ENCODE measurements around the gene AP5B1.

Gene AP5B1

DNA sequence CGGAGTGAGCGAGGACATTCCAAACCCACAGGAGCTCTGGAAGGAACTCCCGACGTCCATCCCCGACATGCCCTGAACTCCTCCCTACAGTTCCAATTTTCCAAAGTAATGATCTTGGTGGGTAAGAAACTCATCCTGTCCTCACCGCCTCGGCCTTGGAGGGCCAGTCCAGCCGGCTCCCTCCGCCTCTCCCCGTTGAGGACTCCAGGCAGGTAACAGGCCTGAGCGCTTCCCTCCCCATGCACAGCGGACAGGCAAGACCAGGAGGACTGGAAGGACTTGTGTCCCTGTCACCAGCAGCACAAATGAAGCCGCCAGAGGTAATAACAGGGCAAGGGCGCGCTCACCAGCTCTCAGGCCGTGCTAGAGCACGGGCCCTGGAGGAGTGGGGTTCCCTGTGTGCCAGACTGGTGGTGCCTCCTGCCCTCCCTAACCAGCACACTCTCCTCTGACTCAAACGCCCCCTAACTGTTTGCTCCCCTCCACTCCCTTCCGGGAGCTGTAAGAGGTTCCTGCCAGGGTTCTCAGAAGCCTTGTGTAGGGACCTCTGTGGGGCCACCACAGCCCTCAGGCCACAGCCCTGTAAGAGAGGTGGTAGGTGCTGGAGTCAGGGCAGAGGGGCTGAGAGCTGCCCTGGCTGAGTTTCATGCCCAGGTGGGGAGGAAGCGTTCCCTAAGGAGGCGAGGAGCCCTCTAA, 23.2 kb upstream of the AP5B1 start:
- in situ Hi-C loops (cut with HindIII; ENCODE audit: low sequenced_read_pairs) = no loop called here

GRCh38 chr11:65802841-65803240, 22.1 kb upstream of the AP5B1 start:
- in situ Hi-C loops (cut with HindIII; ENCODE audit: low sequenced_read_pairs) = no loop called here

DNA sequence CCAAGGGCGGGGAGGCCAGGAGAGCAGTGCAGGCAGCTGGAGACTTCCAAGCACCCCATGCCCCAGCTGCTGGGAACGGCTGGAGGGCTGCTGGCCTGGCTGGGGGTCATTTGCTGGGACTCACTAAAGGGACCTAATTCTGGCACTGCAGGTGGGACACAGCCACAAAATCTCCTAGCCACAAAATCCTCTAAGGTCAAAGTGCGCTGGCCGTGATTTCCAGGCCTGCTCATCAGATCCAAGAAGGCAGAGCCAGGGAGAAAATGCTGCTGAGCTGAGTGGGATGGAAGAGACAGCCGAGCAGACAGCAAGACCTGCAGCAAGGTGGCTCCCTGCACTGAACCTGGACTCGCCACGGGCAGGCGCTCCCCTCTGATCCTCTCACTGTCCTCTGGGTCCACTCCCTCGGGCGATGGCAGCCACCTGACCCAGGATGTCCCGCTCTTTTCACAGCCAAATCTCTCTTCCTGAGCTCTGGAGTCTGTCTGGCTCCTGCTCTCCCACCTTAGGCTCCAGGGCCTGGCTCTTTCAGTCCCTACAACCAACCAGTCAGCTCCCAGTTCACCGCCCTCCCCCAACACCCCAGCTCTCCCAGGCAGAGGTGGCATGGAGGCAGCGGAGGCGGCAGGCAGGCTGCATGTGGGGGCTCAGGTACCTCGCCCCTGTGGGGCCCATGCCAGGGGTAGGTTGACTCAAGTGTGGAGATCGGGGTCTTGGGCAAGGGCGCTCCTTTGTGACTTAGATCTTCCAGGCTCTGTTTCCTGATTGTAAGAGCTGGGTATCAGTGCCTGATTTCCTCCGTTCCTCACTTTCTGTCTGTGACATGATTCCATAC, 20.6 kb upstream of the AP5B1 start:
- in situ Hi-C loops (cut with HindIII; ENCODE audit: low sequenced_read_pairs) = no loop called here

DNA sequence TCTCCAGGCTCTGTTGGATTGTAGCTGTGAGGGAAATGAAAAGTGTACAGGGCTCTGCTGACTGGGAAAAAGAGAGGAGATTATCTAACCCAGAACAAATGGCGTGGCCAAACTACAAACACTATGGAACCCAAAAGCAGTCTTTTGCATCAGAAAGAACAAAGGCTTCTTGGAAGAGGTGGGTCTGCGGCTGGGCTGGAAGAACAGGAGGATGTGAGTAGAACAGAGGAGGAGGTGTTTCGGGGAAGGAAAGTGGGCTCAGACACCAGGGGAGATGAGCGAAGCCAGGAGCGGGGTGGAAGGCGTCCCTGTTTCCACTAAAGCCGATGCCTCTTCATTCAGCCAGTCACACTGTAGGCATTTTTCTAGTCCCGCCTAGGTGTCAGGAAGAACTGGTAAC, 18.1 kb upstream of the AP5B1 start:
- in situ Hi-C loops (cut with HindIII; ENCODE audit: low sequenced_read_pairs) = no loop called here

- in situ Hi-C loops (cut with HindIII; ENCODE audit: low sequenced_read_pairs) = no loop called here
Observed at GRCh38 chr11:65797711-65798110, 16.9 kb upstream of the AP5B1 start.

DNA sequence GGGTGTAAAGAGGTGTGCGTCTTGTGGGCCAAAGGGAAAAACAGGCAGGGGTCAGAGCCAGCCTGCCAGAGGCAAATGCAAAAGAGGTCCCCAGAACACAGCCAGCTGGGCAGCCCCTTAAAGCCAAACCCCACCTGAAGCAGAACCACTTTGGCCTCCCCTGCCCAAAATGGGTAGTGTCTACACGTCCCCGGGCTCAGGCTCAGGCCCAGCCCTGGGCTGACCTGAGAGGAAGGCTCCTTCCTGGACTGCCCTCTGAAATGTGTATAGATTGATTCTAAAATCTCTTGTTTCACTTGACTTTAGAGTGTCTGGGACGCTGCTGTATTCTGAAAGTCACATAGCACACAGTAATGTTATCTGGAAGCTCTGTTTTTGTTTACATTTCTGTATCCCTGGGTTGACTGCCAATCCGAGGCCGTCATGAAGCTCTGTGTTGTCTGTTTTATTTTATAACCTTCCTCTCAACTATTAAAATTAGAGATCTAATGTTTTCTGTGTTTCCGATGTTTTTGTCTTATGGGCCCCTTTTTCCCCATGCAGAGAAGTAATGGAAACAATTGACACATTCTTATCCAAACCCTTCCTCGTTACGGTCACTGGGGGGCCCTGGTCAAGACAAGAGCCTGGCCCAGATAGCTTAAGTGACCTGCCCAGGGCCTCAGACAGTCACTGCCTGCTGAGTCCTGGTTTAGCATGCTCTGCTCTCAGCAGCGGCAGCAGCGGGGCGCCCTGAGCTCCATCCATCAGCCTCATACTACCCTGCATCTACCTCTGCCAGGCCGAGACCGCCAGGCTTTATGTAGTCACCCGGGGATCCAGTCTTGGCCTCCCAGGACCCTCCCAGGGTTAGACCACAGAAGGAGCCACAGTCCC, 16.2 kb upstream of the AP5B1 start:
- in situ Hi-C loops (cut with HindIII; ENCODE audit: low sequenced_read_pairs) = no loop called here

DNA sequence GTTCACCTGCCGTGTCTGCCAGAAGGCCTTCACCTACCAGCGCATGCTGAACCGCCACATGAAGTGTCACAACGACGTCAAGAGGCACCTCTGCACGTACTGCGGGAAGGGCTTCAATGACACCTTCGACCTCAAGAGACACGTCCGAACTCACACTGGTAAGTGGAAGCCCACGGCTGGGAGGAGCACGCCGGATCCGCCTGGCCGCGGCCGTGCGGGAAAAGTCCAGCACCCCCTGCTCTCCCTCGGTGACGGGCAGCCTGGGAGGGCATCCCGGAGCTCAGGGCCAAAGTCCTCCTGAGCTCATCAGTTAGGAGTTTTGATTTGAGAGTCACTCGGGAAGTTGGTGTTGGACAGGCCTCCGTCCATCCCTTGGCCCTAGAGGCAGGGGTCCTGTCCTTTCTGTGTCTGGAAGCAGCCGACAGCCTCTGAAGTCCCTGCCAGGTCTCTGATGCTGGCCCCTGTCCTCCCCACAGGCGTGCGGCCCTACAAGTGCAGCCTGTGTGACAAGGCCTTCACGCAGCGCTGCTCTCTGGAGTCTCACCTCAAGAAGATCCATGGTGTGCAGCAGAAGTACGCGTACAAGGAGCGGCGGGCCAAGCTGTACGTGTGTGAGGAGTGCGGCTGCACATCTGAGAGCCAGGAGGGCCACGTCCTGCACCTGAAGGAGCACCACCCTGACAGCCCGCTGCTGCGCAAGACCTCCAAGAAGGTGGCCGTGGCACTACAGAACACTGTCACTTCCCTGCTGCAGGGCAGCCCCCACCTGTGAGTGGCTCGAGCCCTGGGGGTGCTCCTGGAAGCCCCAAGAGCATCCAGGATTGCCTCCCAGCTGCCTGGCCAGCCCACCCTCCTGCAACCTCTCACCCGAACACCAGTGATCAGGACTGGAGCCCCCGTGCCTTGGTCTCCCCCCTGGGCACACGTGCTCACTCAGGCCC, 14.1 kb upstream of the AP5B1 start:
- in situ Hi-C loops (cut with HindIII; ENCODE audit: low sequenced_read_pairs) = no loop called here

DNA sequence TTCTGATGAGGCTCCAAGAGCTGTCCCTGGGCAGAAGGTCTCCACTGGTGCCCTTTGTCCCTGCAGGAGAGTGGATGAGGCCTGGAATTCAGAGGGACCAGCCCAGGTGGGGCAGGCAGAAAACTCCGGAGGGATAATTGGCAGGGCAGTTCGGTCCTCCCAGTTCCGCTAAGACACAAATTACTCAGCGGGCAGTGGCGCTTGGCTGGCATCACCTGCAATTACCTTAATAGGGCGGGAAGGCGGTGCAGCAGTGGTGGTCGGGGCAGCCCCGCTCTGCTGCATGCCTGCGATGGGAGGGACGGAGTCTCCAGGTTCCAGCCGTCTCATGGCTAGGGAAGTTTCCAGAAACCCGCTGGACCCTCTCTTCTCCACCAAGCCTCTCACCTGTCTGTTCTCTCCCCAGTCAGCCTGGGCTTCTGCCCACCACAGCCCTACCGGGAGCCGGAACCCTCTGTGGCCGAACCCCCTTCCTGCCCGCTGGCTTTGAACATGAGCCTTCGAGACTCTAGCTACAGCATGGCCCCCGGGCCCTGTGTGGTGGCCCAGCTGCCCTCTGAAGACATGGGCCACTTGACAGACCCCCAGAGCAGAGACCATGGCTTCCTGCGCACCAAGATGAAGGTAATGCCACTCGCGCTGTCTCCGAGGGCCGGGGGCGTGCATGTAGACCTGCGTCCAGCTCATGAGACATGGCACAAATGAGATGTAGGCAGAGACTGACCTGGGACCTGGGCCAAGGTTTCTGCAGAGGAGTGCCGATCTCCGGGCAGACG, 13.0 kb upstream of the AP5B1 start:
- in situ Hi-C loops (cut with HindIII; ENCODE audit: low sequenced_read_pairs) = no loop called here

DNA sequence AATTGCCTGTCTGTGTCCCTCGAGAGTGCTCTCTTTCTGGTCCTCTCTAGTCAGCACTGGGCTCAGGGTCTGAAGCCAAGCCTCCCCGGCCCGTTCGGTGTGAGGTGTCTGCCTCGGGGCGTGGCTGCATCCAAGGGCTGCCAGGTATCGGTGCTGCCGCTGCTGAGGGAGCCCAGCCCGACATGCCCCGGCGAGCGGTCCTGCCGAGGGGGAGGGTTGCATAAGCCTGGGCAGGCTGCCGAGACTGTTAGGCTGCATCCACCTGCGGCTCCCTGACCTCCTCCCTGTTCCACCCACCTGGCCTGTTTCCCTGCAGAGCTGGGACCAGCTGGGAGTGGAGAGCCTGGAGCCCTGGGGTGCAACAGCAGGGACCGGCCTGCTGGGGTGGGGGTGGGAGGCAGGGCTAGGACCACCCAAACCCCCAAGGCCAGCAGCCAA, 12.4 kb upstream of the AP5B1 start:
- in situ Hi-C loops (cut with HindIII; ENCODE audit: low sequenced_read_pairs) = no loop called here

GRCh38 chr11:65792456-65792855, 11.7 kb upstream of the AP5B1 start:
- in situ Hi-C loops (cut with HindIII; ENCODE audit: low sequenced_read_pairs) = no loop called here

DNA sequence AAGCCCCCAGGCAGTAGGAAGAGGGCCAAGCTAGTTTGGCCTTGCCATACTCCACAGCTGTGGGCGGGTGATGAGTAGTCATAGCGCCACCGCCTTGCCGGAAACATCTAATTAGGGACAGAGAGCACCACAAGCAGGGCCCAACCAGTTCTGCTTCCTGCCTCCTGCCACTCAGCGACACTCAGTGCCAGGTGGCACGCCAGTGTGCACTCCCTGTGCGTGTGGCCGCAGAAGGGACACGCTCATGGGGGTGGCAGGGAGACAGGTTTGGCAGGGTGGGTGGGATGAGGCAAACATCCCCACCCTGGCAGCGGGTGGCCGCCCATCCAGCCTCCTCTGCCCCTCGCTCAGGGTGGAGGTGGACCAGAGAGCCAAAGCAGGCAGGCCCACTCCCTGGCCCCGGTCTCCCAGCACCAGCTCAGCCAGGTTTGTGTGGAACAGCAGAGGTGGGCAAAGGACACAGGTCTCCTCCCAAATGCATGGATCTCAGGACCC, 11.0 kb upstream of the AP5B1 start:
- in situ Hi-C loops (cut with HindIII; ENCODE audit: low sequenced_read_pairs) = no loop called here

DNA sequence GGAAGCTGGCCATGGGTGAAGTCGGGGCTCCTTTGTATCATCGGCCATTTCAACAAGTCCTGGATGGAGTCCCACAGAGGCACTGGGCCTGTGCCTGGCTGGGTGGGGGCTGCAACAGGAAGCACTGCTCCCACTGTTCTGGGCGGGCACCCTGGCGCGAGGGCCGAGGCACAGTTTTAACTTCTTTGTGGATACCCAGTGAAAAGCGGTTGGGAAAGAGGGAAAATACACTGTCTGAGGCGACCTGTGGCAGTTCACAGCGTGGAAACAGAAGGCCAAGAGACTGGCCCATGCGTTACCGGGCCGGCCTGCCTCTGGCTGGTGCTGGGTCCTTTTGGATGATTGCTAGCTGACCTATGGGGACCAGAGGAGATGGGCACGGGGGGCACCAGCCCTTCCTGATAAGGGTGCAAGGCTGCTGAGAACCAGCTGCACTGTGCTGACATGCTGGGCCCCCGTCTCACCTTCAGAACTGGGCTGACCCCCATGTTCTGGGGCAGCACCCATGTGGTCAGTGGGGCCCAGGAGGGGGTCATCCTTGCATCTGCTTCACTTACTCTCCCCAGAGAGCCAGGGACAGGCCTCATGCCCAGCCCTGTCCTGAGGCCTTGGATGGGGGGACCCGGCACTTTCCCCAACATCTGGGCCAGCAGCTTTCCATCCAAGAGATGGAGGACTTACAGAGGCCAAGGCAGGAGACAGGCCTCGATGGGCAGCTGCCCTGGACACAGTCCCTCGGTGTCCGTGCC, 10.3 kb upstream of the AP5B1 start:
- in situ Hi-C loops (cut with HindIII; ENCODE audit: low sequenced_read_pairs) = no loop called here

DNA sequence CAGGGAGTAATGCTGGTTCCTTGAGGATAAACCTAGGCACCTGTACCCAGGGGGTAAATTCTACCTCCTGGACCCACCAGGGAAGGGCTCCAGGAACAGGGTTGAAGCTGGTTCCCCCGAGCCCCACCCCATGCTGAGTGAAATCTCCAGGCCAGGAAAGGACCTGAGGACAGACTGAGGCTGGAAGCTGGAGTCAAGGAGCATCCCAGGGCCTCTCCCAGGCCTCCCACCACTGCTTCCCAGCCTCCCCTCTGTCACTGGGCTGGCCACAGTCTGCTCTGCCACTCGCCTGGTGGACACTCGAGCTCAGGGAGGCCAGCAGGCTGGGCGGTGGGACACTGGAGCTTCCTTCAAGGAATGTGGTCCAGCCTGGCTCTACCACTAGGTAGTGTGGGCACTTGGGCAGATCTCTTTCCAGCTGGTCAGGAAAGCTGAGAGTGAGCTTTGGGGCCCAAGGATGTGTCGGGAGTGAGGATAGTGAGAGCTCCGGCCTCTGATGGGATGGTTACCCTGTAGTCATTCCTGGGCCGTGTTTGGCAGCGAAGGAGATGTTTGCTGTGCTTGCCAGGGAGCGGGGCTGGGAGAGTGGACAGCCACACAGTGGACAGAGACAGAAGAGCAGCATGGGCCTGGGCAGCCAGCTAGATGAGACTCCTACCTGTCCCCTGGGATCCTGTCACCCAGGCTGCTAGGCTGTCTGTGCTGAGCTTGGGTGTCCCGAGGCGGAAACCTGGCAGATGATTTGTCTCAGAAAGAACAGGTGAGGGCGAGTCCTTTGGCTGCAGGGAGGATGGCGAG, 9.5 kb upstream of the AP5B1 start:
- in situ Hi-C loops (cut with HindIII; ENCODE audit: low sequenced_read_pairs) = no loop called here

- in situ Hi-C loops (cut with HindIII; ENCODE audit: low sequenced_read_pairs) = no loop called here
Observed at GRCh38 chr11:65789230-65790103, 8.7 kb upstream of the AP5B1 start.

- in situ Hi-C loops (cut with HindIII; ENCODE audit: low sequenced_read_pairs) = no loop called here
Observed at GRCh38 chr11:65788821-65789220, 8.0 kb upstream of the AP5B1 start.

DNA sequence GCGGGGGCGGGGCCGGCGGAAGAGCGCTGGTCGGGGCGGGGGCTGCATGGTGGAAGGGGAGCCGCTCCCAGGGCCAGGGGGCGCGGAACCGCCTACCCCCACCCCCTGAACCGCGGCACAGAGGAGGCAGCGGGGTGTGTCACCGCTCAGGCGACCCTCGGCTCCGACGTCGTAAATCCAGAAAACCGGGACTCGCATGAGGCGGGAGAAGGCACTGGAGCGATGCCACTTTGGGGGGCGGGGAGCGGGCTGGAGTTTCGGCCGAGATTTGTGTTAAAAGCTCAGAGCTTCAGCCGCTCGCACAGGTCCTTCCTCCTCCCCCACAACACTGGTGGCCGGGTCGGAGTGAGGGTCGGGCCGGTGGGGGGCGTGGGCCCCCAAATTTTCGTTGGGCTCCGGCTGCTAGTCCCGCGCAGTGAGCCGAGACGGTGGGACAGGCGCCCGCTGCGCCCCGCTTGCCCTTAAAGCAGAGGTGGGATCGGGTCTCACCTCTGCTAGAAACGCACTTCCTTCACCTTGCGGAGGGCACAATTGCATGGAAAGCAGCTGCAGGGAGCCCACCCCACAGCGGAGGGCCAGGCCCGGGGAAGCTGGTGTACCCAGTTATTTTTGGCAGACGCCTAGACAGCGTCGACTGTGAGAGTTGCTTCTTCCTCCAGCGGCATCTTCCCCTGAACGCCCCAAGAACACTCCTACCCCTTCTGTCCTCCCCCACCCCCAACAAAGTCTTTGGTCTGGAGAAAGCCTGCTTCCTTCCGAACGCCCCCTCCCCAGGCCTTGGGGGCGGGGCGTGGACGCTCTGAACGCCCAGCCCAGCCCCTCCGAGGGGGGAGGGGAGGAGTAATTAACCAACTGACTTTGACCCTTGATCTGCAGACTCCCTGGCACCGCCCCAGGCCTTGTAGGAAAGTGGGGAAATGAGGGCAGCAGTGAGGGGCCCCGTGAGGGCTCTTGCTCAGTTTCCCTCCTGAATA, 7.2 kb upstream of the AP5B1 start:
- in situ Hi-C loops (cut with HindIII; ENCODE audit: low sequenced_read_pairs) = no loop called here
